IMR-90 (cell line): ENCODE data around the gene TMEM179. TPM values are rescaled to one million over a fixed set of nuclear protein-coding genes. Genes with fewer than 3 reads are reported as not detected.

Experiments used
- ATAC-seq: fragments of 200-7000 bp; cut with Tn5 transposase; 2 replicates; pipeline ENCODE4 v1.9.1; 2020; ENCODE audit warnings: low read depth, mild to moderate bottlenecking, moderate library complexity
- BruUV-seq: library from RNA; stranded (reverse); fragments of 400-500 nt; replicated peaks from 2 replicates; lab custom pipeline; 2021; lab: Mats Ljungman, UMichigan
- CTCF ChIA-PET: fragments of 300-600 bp; formaldehyde crosslinking; extraction: SDS; loops from one replicate; lab custom pipeline; 2021; ENCODE audit warnings: antibody characterized with exemption; lab: Yijun Ruan, JAX
- POLR2A ChIA-PET: fragments of 300-600 bp; sonication (Branson Sonifier 250); formaldehyde crosslinking; loops from one replicate; lab custom pipeline; 2022; ENCODE audit warnings: antibody characterized with exemption; ENCODE audit not compliant: unreplicated experiment; lab: Charles Lee
- DNase-seq: peaks from one replicate; pipeline ENCODE4 v3.0.0; 2013
- H2AFZ ChIP-seq: replicated peaks from 2 replicates; pipeline ENCODE3; 2013; ENCODE audit warnings: low read length, mild to moderate bottlenecking; ENCODE audit not compliant: poor library complexity
- H2AK5ac ChIP-seq: 2 replicates; pipeline ENCODE4 v1.6.1; 2013; ENCODE audit warnings: low read depth, low read length, inconsistent platforms
- H2AK9ac ChIP-seq: replicated peaks from 2 replicates; pipeline ENCODE3; 2013; ENCODE audit warnings: mild to moderate bottlenecking, low read depth, low read length, moderate library complexity; ENCODE audit not compliant: poor library complexity
- H2BK120ac ChIP-seq: 2 replicates; pipeline ENCODE4 v1.6.1; 2013; ENCODE audit warnings: low read depth, low read length, inconsistent platforms
- H2BK15ac ChIP-seq: 3 replicates; pipeline ENCODE4 v1.6.1; 2013; ENCODE audit warnings: low read depth, low read length, inconsistent platforms
- H2BK20ac ChIP-seq: 2 replicates; pipeline ENCODE4 v1.6.1; 2013; ENCODE audit warnings: low read depth, mild to moderate bottlenecking, inconsistent platforms, low read length, moderate library complexity
- H2BK5ac ChIP-seq: 2 replicates; pipeline ENCODE4 v1.6.1; 2013; ENCODE audit warnings: mild to moderate bottlenecking, low read depth, low read length, inconsistent platforms; ENCODE audit not compliant: poor library complexity, severe bottlenecking
- H3K14ac ChIP-seq: replicated peaks from 2 replicates; pipeline ENCODE4 v1.6.1; 2013; ENCODE audit warnings: low read depth, low read length, inconsistent platforms
- H3K18ac ChIP-seq: 2 replicates; pipeline ENCODE4 v1.6.1; 2013; ENCODE audit warnings: low read depth, low read length, control low read depth
- H3K23ac ChIP-seq: 2 replicates; pipeline ENCODE4 v1.6.1; 2013; ENCODE audit warnings: low read depth, low read length, inconsistent platforms
- H3K27ac ChIP-seq: 2 replicates; pipeline ENCODE4 v1.5.1; 2013; ENCODE audit warnings: mild to moderate bottlenecking, control low read depth, low read length; ENCODE audit not compliant: insufficient read depth
- H3K27me3 ChIP-seq: 2 replicates; pipeline ENCODE4 v1.6.1; 2013; ENCODE audit warnings: low read length; ENCODE audit not compliant: control insufficient read depth, insufficient read depth
- H3K36me3 ChIP-seq: 2 replicates; pipeline ENCODE4 v1.6.1; 2013; ENCODE audit warnings: low read length, mixed read lengths; ENCODE audit not compliant: control insufficient read depth, insufficient read depth
- H3K4ac ChIP-seq: 2 replicates; pipeline ENCODE4 v1.6.1; 2013; ENCODE audit warnings: low read depth, low read length, inconsistent platforms
- H3K4me1 ChIP-seq: 2 replicates; pipeline ENCODE4 v1.6.1; 2013; ENCODE audit warnings: low read length, mixed read lengths; ENCODE audit not compliant: control insufficient read depth, insufficient read depth
- H3K4me2 ChIP-seq: 2 replicates; pipeline ENCODE4 v1.6.1; 2013; ENCODE audit warnings: low read depth, mild to moderate bottlenecking, control low read depth, low read length, moderate library complexity
- H3K4me3 ChIP-seq: 2 replicates; pipeline ENCODE4 v1.5.1; 2013; ENCODE audit warnings: low read depth, mild to moderate bottlenecking, control low read depth, low read length, moderate library complexity; ENCODE audit not compliant: insufficient read depth
- H3K56ac ChIP-seq: 2 replicates; pipeline ENCODE4 v1.6.1; 2013; ENCODE audit warnings: low read length, inconsistent platforms; ENCODE audit not compliant: insufficient read depth; ENCODE audit errors: extremely low read depth
- H3K79me1 ChIP-seq, 2 experiments: 2 replicates each; pipeline ENCODE4 v1.6.1; 2013; ENCODE audit warnings: low read length in 2 of 2, inconsistent platforms in 1 of 2, low read depth in 1 of 2
- H3K9ac ChIP-seq: 2 replicates; pipeline ENCODE4 v1.6.1; 2013; ENCODE audit warnings: low read depth, low read length, control low read depth
- H3K9me1 ChIP-seq: 2 replicates; pipeline ENCODE4 v1.6.1; 2013; ENCODE audit warnings: low read length, inconsistent platforms; ENCODE audit not compliant: insufficient read depth
- H3K9me3 ChIP-seq: 2 replicates; pipeline ENCODE4 v1.6.1; 2013; ENCODE audit warnings: low read length; ENCODE audit not compliant: control insufficient read depth, insufficient read depth
- H4K20me1 ChIP-seq: 2 replicates; pipeline ENCODE4 v1.6.1; 2013; ENCODE audit warnings: low read length, inconsistent platforms; ENCODE audit not compliant: insufficient read depth
- H4K5ac ChIP-seq: 2 replicates; pipeline ENCODE4 v1.6.1; 2013; ENCODE audit warnings: mild to moderate bottlenecking, low read depth, low read length, control low read depth
- H4K8ac ChIP-seq, 2 experiments: 2 replicates each; pipeline ENCODE4 v1.6.1; 2013; ENCODE audit warnings: low read depth in 2 of 2, low read length in 2 of 2, control low read depth in 1 of 2, inconsistent platforms in 1 of 2
- H4K91ac ChIP-seq: 2 replicates; pipeline ENCODE4 v1.6.1; 2013; ENCODE audit warnings: low read depth, low read length, inconsistent platforms; ENCODE audit not compliant: insufficient read depth
- CEBPB ChIP-seq: IDR thresholded peaks from 2 replicates; pipeline ENCODE4 v1.6.1; 2012; ENCODE audit warnings: low read depth, low read length, improper control_type of control experiment
- FOS ChIP-seq: fragments of 150-350 bp; IDR thresholded peaks from 2 replicates; pipeline ENCODE4 v1.6.1; 2016; ENCODE audit warnings: low read depth, low read length
- MAFK ChIP-seq: IDR thresholded peaks from 2 replicates; pipeline ENCODE4 v1.6.1; 2012; ENCODE audit warnings: low read depth, low read length, improper control_type of control experiment
- MAZ ChIP-seq: IDR thresholded peaks from 2 replicates; pipeline ENCODE4 v1.6.1; 2012; ENCODE audit warnings: low read depth, mild to moderate bottlenecking, low read length, improper control_type of control experiment, moderate library complexity, borderline replicate concordance
- POLR2A ChIP-seq: IDR thresholded peaks from 2 replicates; pipeline ENCODE4 v1.6.1; 2012; ENCODE audit warnings: mild to moderate bottlenecking, low read depth, low read length
- RFX5 ChIP-seq: IDR thresholded peaks from 2 replicates; pipeline ENCODE4 v1.8.0; 2012; ENCODE audit warnings: low read depth, mild to moderate bottlenecking, low read length, moderate library complexity
- WGBS, 2 experiments: methylation state at CpG; one replicate each; pipeline versions ENCODE4 v1.1.5 to v1.1.7; 2013; ENCODE audit warnings: missing lambda C conversion rate in 2 of 2; ENCODE audit not compliant: insufficient read length in 1 of 2; ENCODE audit errors: extremely low coverage in 2 of 2; 5-methylcytosine and 5-hydroxymethylcytosine counted together
- dilution Hi-C: fragments of 300-500 bp; cut with HindIII; formaldehyde crosslinking; loops from one replicate; pipeline ENCODE4 v1.14.3; 2018; ENCODE audit warnings: low sequenced_read_pairs; ENCODE audit not compliant: unreplicated experiment
- in situ Hi-C: fragments of 300-500 bp; cut with MboI; formaldehyde crosslinking; loops from 3 replicates; pipeline ENCODE4 v1.14.3; 2019; ENCODE audit warnings: low sequenced_read_pairs, inconsistent platforms, mixed read lengths
- intact Hi-C: fragments of 100-400 bp; cut with micrococcal nuclease; formaldehyde crosslinking; loops from 2 replicates; pipeline ENCODE4 v1.10.0; 2022
- polyA plus RNA-seq, 3 experiments: library from polyadenylated mRNA; depleted of rRNA; stranded (reverse); fragments of >200 nt; gene quantifications; 2 replicates each; pipeline ENCODE4 v1.2.3, GENCODE V29; 2012; ENCODE audit warnings: low replicate concordance in 1 of 3
- total RNA-seq: library from RNA; depleted of rRNA; stranded (reverse); fragments of >200 nt; gene quantifications from 2 replicates; pipeline ENCODE4 v1.2.3, GENCODE V29; 2012
- TF ChIP-seq, protein P1 (sequence below): fragments of 150-350 bp; IDR thresholded peaks from 2 replicates; pipeline ENCODE4 v1.6.1; 2017; ENCODE audit warnings: mild to moderate bottlenecking, antibody characterized with exemption, low read length, low read depth

TMEM179 gene
- total and polyA plus RNA-seq, 2 of the 4 experiments (the other 2 are of a cell fraction), result not detected

DNA sequence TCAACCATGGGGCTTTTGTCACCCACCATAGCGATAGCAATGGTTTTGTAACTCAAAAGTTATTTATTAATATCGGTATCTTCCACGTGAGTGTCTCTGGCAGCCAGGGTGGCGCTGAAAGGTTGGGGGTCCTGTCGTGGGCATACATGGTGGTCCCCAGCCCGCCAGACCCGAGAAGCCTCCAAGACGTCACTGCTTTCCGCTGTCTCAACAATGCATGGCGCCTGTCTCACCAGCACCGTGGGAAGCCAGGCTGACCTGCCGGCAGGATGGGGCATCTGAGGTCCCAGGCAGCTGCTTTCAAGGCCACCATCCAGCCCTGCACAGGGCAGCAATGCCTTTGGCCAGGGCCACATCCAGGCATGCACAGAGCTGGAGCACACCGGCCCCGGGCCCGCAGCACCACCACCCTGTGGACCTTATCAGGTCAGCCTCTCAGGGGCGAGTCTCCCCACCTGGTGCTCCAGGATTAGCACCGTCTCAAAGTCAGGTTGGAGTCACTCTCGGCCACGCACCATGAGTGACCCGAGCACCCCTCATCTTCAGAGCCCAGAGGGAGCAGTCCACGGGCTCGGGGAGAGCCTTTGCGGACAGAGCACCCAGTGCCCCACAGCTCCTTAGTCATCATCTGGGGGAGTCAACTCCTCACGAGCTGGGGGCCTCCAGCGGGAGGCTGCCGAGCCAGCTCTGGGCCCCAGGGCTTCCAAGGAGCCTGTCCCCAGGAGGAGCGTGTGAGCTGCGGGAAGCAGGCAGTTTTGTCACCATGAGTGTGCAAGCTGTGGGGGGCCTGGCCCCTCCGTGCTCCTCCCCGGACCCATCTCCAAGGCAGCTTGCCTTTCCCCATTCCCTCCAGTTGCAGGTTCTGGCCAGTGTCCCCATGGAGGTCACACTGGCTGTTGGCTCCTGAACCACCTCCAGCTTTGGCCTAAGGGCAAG lies 39.6 kb downstream of the TMEM179 start:
- Histone ChIP-seq H3K9me1 (no peaks in the 10 kb centered on the region), H3K27ac (no peak overlapping the region), H4K91ac (no peak overlapping the region), H3K4ac (no peak overlapping the region), H3K4me3 (no peak overlapping the region), H2BK20ac (no peak overlapping the region), H4K8ac (no peak overlapping the region), H3K79me1 (no peaks in the 10 kb centered on the region), H3K23ac (no peak overlapping the region), H2BK5ac (no peak overlapping the region), H2AK9ac (no peak overlapping the region), H3K4me1 (no peaks in the 10 kb centered on the region), H2AK5ac (no peak overlapping the region), H3K56ac (no peak overlapping the region), H3K18ac (no peak overlapping the region), H3K14ac (no peak overlapping the region), H2BK120ac (no peak overlapping the region), H2BK15ac (no peak overlapping the region), H3K9me3 (no peaks in the 10 kb centered on the region), H2AFZ (peak overlapping the region; percentile 21), H3K36me3 (no peaks in the 10 kb centered on the region), H3K4me2 (no peak overlapping the region), H4K5ac (no peak overlapping the region), H3K9ac (no peak overlapping the region), H4K20me1 (no peaks in the 10 kb centered on the region), H3K27me3 (peaks cover 2% of the 10 kb centered on the region; the same call in 1 of the 2 replicates)
- CTCF ChIA-PET, result interaction anchor here (0.6 to 1.2 kb wide), 2 partner anchors 48 to 487 kb away, joined by 3 to 4 read pairs; no protein-coding TSS in a partner anchor
- dilution Hi-C loops (no loop called here), intact Hi-C loops (loop anchor here (1.0 kb wide), 1 partner anchor 487 kb away; no protein-coding TSS in a partner anchor), in situ Hi-C loops (loop anchor here (25.0 kb wide), 1 partner anchor 478 kb away; the partner anchor contains the start of gene ASPG)
- 51% methylated on average over 9 of the region's 30 CpGs; no CpG with 5 or more reads in 1 of the 2 experiments for WGBS, 2 experiments
- no peak for ATAC-seq
- BruUV-seq, result no TSS peak
- POLR2A ChIA-PET, result no interaction called here
- DNase-seq, result no peak
- TF ChIP-seq, protein P1, sequence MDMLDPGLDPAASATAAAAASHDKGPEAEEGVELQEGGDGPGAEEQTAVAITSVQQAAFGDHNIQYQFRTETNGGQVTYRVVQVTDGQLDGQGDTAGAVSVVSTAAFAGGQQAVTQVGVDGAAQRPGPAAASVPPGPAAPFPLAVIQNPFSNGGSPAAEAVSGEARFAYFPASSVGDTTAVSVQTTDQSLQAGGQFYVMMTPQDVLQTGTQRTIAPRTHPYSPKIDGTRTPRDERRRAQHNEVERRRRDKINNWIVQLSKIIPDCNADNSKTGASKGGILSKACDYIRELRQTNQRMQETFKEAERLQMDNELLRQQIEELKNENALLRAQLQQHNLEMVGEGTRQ, result no peak
- TF ChIP-seq FOS (no peak), MAFK (no peak), CEBPB (no peak), MAZ (no peak), RFX5 (no peak), POLR2A (no peak)
